ENCODE measurements around the gene PPFIA1. TPM values are rescaled to one million over a fixed set of nuclear protein-coding genes. Genes with fewer than 3 reads are reported as not detected.

PPFIA1 gene
- total and polyA plus RNA-seq, 10 of the 15 experiments (the other 5 are each of a cell fraction or from before 2014, with no cell fraction given): 5.2 to 26.2 (median 15.8) TPM

DNA sequence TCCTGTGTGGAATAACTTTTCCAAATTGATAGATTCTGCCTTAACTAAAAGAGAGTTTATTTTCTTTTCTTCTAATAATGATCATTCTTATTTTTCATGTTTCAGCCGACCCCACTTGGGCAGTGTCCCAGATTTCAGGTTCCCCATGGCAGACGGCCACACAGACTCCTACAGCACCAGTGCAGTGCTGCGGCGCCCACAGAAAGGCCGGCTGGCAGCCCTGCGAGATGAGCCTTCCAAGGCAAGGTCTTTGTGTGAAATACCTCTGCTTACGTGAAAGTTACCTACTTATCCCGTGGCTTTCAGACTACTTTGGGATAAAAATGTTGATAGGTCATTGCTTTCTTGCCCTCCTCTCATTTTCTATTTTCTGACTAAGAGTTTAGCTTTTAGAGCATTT lies 68.6 kb downstream of the PPFIA1 start:
- ChIA-PET CTCF (interaction anchor here (1.0 to 2.4 kb wide), 2 partner anchors 37 to 67 kb away, joined by 4 to 5 read pairs; no protein-coding TSS in a partner anchor), POLR2A (no interaction called here), SMC1A (ENCODE audit: uncharacterized antibody, unreplicated experiment) (interaction anchor here (1.6 kb wide), 1 partner anchor 13 kb away, joined by 3 read pairs; no protein-coding TSS in a partner anchor), RAD21 (ENCODE audit: unreplicated experiment) (no interaction called here)
- H3K27ac ChIP-seq (ENCODE audit: control insufficient read depth, insufficient read depth): no peak overlapping the region
- in situ Hi-C loops (cut with MboI) (no loop called here), intact Hi-C loops (cut with micrococcal nuclease; ENCODE audit: unreplicated experiment) (no loop called here)
- H3K4me3 ChIP-seq: no peak overlapping the region
- FAIRE-seq (no peak), ATAC-seq (no peak), DNase-seq (ENCODE audit: low read depth, low spot score) (no peak)
- no peak overlapping the region for H3K9ac ChIP-seq (ENCODE audit: control insufficient read depth, insufficient read depth, low read length)
- no peak overlapping the region for H3K4me2 ChIP-seq (ENCODE audit: control insufficient read depth, insufficient read depth)
- BruUV-seq (replicated peaks): no TSS peak
- no peaks in the 10 kb centered on the region for H4K20me1 ChIP-seq (ENCODE audit: control insufficient read depth, insufficient read depth)
- H3K36me3 ChIP-seq (ENCODE audit: control insufficient read depth in 2 of 2, insufficient read depth in 2 of 2, low read length in 1 of 2): peaks cover 17 to 37% of the 10 kb centered on the region in 2 experiments; a peak in 3 of 4 replicates
- H3K4me1 ChIP-seq (ENCODE audit: control insufficient read depth, insufficient read depth, low read length): no peaks in the 10 kb centered on the region
- TF ChIP-seq GABPA (IDR thresholded peaks at IDR 0.05; ENCODE audit: low read depth): no peak
- TF ChIP-seq, protein P1, sequence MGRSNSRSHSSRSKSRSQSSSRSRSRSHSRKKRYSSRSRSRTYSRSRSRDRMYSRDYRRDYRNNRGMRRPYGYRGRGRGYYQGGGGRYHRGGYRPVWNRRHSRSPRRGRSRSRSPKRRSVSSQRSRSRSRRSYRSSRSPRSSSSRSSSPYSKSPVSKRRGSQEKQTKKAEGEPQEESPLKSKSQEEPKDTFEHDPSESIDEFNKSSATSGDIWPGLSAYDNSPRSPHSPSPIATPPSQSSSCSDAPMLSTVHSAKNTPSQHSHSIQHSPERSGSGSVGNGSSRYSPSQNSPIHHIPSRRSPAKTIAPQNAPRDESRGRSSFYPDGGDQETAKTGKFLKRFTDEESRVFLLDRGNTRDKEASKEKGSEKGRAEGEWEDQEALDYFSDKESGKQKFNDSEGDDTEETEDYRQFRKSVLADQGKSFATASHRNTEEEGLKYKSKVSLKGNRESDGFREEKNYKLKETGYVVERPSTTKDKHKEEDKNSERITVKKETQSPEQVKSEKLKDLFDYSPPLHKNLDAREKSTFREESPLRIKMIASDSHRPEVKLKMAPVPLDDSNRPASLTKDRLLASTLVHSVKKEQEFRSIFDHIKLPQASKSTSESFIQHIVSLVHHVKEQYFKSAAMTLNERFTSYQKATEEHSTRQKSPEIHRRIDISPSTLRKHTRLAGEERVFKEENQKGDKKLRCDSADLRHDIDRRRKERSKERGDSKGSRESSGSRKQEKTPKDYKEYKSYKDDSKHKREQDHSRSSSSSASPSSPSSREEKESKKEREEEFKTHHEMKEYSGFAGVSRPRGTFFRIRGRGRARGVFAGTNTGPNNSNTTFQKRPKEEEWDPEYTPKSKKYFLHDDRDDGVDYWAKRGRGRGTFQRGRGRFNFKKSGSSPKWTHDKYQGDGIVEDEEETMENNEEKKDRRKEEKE (IDR thresholded peaks at IDR 0.05): no peak
- no peak overlapping the region for H2AFZ ChIP-seq (ENCODE audit: control insufficient read depth, low read depth, low read length)
- H3K27me3 ChIP-seq (replicated peaks in 1 of 2; ENCODE audit: control insufficient read depth in 2 of 2, insufficient read depth in 2 of 2, low read length in 1 of 2): no peaks in the 10 kb centered on the region
- H3K9me3 ChIP-seq (replicated peaks; ENCODE audit: control insufficient read depth, insufficient read depth, low read length): no peaks in the 10 kb centered on the region
- H3K79me2 ChIP-seq (ENCODE audit: control insufficient read depth, insufficient read depth, low read length): no peaks in the 10 kb centered on the region
- WGBS (ENCODE audit: insufficient coverage, insufficient replicate concordance, low lambda C conversion rate, missing lambda C conversion rate): 86% methylated on average over 8 of the region's 8 CpGs

DNA sequence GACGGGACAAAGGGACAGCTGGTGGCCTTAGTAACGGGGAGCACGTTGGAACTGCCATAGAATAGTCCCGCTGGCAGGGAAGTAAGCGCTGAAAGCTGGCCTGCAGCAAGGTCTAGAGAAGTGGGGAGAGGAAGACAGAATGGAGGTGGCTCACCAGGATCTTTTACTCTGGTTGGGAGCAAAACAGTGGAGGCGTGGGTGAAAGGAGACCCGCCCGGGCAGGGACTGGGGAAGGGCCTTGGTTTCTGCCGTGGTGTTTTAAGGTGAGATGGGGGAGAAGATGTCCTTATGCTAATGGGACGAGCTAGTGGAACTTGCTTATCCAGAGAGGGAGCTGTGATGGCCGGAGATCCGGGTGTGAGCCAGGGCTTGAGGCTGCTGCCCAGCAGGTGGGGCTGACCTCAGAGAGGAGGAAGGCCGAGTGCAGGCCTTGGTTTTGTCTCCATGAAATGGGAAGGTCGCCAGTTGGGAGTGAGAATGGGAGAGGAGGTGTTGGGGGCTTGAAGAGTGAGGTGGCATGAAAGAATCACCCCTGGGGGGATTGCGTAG lies 71.5 kb downstream of the PPFIA1 start:
- SMC1A ChIA-PET (ENCODE audit: uncharacterized antibody, unreplicated experiment): no interaction called here
- DNase-seq (ENCODE audit: low read depth, low spot score) (no peak), ATAC-seq (no peak), FAIRE-seq (no peak)
- RAD21 ChIA-PET (ENCODE audit: unreplicated experiment): no interaction called here
- Histone ChIP-seq H2AFZ (ENCODE audit: control insufficient read depth, low read depth, low read length) (no peak overlapping the region), H3K27me3 (replicated peaks in 1 of 2; ENCODE audit: control insufficient read depth in 2 of 2, insufficient read depth in 2 of 2, low read length in 1 of 2) (no peaks in the 10 kb centered on the region), H3K36me3 (ENCODE audit: control insufficient read depth in 2 of 2, insufficient read depth in 2 of 2, low read length in 1 of 2) (peaks cover 23 to 25% of the 10 kb centered on the region in 2 experiments; a peak in 3 of 4 replicates), H4K20me1 (ENCODE audit: control insufficient read depth, insufficient read depth) (no peaks in the 10 kb centered on the region), H3K9me3 (replicated peaks; ENCODE audit: control insufficient read depth, insufficient read depth, low read length) (no peaks in the 10 kb centered on the region), H3K4me2 (ENCODE audit: control insufficient read depth, insufficient read depth) (no peak overlapping the region), H3K9ac (ENCODE audit: control insufficient read depth, insufficient read depth, low read length) (no peak overlapping the region), H3K4me3 (no peak overlapping the region), H3K27ac (ENCODE audit: control insufficient read depth, insufficient read depth) (no peak overlapping the region), H3K4me1 (ENCODE audit: control insufficient read depth, insufficient read depth, low read length) (no peaks in the 10 kb centered on the region), H3K79me2 (ENCODE audit: control insufficient read depth, insufficient read depth, low read length) (no peaks in the 10 kb centered on the region)
- WGBS (ENCODE audit: insufficient coverage, insufficient replicate concordance, low lambda C conversion rate, missing lambda C conversion rate): 99% methylated on average over 14 of the region's 15 CpGs
- POLR2A ChIA-PET: interaction anchor here (0.6 kb wide), 1 partner anchor 401 kb away, joined by 4 read pairs; no protein-coding TSS in a partner anchor
- in situ Hi-C loops (cut with MboI) (no loop called here), intact Hi-C loops (cut with micrococcal nuclease; ENCODE audit: unreplicated experiment) (no loop called here)
- CTCF ChIA-PET: no interaction called here
- BruUV-seq (replicated peaks): no TSS peak
- TF ChIP-seq, protein P2, sequence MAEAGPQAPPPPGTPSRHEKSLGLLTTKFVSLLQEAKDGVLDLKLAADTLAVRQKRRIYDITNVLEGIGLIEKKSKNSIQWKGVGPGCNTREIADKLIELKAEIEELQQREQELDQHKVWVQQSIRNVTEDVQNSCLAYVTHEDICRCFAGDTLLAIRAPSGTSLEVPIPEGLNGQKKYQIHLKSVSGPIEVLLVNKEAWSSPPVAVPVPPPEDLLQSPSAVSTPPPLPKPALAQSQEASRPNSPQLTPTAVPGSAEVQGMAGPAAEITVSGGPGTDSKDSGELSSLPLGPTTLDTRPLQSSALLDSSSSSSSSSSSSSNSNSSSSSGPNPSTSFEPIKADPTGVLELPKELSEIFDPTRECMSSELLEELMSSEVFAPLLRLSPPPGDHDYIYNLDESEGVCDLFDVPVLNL (IDR thresholded peaks at IDR 0.05; ENCODE audit: low read depth, low read length): no peak
- TF ChIP-seq, protein P3, sequence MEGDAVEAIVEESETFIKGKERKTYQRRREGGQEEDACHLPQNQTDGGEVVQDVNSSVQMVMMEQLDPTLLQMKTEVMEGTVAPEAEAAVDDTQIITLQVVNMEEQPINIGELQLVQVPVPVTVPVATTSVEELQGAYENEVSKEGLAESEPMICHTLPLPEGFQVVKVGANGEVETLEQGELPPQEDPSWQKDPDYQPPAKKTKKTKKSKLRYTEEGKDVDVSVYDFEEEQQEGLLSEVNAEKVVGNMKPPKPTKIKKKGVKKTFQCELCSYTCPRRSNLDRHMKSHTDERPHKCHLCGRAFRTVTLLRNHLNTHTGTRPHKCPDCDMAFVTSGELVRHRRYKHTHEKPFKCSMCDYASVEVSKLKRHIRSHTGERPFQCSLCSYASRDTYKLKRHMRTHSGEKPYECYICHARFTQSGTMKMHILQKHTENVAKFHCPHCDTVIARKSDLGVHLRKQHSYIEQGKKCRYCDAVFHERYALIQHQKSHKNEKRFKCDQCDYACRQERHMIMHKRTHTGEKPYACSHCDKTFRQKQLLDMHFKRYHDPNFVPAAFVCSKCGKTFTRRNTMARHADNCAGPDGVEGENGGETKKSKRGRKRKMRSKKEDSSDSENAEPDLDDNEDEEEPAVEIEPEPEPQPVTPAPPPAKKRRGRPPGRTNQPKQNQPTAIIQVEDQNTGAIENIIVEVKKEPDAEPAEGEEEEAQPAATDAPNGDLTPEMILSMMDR (IDR thresholded peaks at IDR 0.05 in 2 of 3, conservative IDR thresholded peaks at IDR 0.05 in 1 of 3; ENCODE audit: control insufficient read depth in 2 of 3, extremely low read depth in 1 of 3, insufficient read depth in 1 of 3, low read depth in 3 of 3, low read length in 3 of 3): no peak
- TF ChIP-seq MEF2A (IDR thresholded peaks at IDR 0.05; ENCODE audit: insufficient read depth, low read depth, low read length) (no peak), RCOR1 (conservative IDR thresholded peaks at IDR 0.05; ENCODE audit: low read depth, low read length) (no peak), STAT3 (IDR thresholded peaks at IDR 0.05; ENCODE audit: low read depth, low read length) (no peak)
- TF ChIP-seq, protein P4, sequence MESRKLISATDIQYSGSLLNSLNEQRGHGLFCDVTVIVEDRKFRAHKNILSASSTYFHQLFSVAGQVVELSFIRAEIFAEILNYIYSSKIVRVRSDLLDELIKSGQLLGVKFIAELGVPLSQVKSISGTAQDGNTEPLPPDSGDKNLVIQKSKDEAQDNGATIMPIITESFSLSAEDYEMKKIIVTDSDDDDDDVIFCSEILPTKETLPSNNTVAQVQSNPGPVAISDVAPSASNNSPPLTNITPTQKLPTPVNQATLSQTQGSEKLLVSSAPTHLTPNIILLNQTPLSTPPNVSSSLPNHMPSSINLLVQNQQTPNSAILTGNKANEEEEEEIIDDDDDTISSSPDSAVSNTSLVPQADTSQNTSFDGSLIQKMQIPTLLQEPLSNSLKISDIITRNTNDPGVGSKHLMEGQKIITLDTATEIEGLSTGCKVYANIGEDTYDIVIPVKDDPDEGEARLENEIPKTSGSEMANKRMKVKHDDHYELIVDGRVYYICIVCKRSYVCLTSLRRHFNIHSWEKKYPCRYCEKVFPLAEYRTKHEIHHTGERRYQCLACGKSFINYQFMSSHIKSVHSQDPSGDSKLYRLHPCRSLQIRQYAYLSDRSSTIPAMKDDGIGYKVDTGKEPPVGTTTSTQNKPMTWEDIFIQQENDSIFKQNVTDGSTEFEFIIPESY (IDR thresholded peaks at IDR 0.05): no peak

All from GM12878 (cell line).